A673 (cell line): ENCODE results near the gene CUL7.

Experiments used
- CTCF ChIP-seq: fragments of 300-800, 200-600 bp; sonication (generic); conservative IDR thresholded peaks from 2 replicates; pipeline ENCODE4 v1.5.1; 2017; ENCODE audit warnings: low read depth, mild to moderate bottlenecking, antibody characterized with exemption, low read length, moderate library complexity, mixed read lengths
- EZH2 ChIP-seq: fragments of 200-600 bp; sonication (generic); IDR thresholded peaks from 2 replicates; pipeline ENCODE4 v1.6.1; 2017; ENCODE audit warnings: borderline replicate concordance, low read depth, mild to moderate bottlenecking, mixed read lengths, antibody characterized with exemption, low read length; ENCODE audit not compliant: poor library complexity, severe bottlenecking

DNA sequence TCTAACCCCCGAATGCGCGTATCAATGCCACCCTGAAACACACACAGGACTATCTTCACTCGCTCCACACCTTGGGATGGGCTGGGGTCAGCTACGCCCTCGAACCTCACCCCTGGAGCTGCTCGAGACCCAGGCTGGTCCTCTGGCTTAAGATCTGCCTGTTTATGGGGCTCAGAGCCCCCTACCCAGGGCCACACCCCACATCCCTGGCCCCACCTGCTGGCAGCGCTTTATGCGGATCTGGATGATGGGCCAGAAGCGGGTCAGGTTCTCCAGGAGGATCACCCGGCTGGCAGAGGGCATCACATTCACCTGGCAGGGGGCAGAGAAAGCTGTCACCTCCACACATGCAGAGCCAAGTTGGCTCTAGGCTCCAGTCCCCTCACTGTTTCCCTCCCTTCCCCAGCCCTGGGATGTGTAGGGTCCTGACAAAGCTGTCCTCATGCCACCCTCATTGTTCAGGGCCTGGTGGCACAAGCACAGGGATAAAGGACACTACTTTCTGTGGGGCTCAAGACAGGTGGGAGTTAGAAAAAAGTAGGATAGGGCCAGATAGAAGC is 8.2 kb downstream of the CUL7 start:
- TF ChIP-seq CTCF (no peak), EZH2 (no peak)
